HG03575 (cell line): ENCODE measurements around the gene FBRS.

ENCODE experiments used
- ATAC-seq: cut with Tn5 transposase; IDR thresholded peaks from one replicate; pipeline ENCODE4 v1.9.1; 2021; ENCODE audit not compliant: unreplicated experiment, insufficient number of reproducible peaks, low FRiP score; ENCODE audit errors: extremely low read depth

The FBRS gene

DNA sequence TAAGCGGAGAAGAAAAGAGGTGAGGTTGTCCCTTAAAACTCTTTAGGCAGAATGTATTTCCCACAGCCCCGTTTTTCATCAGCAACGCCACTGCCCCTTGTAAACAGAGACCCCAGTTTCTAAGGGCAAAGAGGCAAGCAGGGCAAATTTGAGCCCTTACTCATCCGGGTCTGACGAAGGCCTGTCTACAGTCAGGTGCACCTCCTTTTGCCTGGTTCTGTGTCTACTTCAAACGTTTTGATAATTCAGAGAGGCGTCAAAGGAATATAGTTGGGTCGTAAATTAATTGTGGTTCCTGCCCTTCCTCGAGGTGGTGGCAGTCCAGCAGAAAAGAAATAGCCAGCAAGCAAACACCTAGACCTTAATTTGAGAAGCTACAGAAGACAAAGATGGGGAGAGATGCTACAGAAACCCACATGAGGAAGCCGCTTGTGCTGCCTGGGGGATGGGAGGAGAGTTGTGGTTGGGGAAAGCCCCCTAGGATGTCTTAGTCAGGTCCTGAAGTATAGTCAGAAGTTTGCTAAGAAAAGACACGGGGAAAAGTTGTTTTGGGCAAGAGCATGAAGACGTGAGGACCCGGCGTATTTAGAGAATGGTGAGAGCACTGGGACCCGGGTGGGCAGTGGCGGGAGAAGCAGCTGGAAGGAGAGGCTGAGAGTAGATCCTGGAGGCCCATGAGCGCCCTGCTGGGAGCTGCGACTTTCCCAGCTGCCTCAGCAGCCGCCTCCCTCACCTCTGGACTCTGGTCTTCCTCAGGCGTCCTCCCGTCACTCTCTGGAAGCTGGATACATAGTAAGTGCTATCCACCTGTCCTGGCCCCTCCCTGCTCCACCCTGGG, 2.4 kb downstream of the FBRS start:
- no peak for ATAC-seq

DNA sequence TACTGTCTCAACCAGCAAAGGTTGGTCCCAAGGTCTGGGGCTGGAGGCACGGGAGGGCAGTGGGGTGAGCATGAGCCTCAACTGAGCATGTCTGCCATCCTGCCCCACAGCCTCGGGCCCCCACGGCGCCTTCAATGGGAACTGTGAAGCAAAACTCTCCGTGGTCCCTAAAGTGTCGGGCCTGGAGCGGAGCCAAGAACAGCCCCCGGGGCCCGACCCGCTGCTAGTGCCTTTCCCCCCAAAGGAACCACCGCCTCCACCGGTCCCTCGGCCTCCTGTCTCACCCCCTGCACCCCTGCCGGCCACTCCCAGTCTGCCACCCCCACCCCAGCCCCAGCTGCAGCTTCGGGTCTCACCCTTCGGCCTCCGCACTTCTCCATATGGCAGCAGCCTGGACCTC, 4.2 kb downstream of the FBRS start:
- no peak for ATAC-seq

DNA sequence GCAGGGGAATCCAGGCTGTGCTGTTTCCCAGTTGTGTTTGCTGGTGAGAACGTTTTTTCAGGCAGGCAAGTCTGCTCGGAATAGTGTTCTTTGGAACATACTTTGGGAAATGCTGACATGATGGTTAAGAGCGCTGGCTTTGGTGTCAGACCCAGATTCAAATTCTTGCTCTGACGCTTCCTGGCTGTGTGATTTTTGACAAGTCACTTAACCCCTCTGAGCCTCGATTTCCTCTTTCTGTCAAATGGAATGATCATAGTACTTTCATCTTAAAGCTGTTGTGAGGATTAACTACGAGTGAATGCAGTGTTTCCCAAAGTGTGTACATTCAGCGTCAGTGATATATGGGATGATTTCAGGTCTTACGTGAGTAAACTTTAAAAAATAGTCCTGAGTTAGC, 4.8 kb downstream of the FBRS start:
- ATAC-seq, result no peak

DNA sequence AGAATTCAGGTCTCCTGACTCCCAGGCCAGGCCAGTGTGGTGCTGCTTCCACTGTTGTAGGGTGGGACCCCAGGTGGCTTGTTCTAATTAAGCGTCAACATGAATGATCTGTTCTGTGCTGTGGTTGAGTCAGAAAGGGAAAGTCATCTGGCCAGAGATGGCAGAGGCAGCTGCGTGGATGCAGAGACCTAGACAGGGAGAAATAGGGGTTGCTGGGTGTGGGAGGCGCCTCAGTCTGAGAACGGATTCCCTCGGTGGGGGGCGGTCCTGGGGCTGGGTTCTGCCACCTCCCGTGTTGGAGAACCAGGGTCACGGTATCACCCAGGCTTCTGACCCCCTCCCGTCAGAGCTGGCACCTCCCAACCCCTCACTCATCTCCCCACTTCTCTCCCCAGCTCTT, 5.6 kb downstream of the FBRS start:
- ATAC-seq, result no peak

DNA sequence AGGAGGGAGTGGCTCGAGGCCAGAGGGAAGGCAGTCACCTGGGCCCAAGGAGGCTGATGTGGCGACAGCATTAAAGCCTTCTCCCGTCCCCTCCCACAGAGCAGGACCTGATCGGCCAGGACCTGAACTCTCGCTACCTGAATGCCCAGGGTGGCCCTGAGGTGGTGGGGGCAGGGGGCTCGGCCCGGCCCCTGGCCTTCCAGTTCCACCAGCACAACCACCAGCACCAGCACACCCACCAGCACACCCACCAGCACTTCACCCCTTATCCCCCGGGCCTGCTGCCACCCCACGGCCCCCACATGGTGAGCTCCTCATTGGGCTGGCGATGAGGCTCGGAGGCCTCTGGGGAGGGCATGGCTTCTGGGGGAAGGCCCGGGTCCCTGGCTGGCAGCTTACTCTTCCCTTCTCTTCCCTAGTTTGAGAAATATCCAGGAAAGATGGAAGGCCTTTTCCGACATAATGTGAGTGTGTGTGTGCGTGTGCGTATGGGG, 6.4 kb downstream of the FBRS start:
- ATAC-seq, result no peak

DNA sequence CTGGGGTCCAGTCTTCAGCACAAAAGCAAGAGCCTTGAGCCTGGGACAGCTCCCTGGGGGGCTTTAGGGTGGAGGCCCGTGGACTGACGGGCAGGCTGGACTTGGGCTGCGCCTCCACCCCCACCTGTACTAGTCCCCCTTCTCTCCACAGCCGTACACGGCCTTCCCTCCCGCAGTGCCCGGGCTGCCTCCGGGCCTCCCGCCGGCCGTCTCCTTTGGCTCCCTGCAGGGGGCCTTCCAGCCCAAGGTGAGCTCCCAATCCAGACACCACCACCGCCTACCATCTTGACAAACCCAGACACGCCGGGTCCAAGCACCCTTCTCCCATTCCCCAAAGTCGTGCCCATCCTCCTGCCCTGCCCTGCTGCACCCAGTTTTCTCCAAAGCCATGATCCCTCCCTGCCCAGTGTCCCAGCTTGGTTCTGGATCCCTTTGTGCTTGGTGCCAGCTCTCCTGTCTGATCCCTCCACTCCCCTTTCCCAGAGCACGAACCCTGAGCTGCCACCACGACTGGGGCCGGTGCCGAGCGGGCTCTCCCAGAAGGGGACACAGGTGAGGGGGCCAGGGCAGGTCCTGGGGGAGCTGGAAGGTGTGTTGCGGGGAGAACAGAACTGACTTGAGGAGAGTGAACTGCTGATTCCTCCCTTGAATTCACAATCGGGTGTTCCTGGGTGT, 7.1 kb downstream of the FBRS start:
- ATAC-seq, result no peak

DNA sequence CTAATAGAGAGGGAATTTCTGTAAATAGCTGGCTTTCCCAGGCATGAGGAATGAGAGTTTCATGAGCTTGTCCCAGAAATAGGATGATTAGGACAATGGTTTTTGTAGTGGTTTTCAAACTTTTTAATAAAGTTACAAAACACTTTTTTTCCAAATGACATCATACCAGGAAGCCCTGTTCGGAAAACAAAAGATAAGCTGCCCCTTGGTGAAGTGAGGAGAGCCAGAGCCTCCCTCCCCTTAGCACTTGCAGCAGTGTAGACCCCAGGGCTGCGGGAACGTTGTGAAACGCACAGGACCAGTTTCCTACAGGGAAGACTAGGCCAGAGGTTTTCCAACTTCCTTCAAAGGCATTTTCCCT, 7.6 kb downstream of the FBRS start:
- no peak for ATAC-seq

DNA sequence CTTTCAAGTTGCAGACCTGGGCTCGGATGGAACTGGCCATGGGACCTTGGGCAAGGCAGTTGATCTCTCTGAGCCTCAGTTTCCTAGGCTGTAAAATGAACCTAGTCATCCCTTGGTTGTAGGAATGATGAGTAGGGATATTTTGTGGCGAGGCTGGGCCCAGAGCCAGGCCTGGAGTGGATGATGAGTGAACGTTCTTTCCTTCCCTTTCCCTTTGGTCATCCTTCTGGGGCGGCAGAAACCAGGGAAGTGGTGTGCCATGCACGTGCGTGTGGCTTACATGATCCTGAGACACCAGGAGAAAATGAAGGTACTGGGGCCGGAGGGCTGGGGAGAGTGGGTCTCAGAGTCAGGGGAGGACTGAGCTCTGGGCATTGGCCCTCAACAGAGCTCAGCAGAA, 8.4 kb downstream of the FBRS start:
- ATAC-seq, result no peak

DNA sequence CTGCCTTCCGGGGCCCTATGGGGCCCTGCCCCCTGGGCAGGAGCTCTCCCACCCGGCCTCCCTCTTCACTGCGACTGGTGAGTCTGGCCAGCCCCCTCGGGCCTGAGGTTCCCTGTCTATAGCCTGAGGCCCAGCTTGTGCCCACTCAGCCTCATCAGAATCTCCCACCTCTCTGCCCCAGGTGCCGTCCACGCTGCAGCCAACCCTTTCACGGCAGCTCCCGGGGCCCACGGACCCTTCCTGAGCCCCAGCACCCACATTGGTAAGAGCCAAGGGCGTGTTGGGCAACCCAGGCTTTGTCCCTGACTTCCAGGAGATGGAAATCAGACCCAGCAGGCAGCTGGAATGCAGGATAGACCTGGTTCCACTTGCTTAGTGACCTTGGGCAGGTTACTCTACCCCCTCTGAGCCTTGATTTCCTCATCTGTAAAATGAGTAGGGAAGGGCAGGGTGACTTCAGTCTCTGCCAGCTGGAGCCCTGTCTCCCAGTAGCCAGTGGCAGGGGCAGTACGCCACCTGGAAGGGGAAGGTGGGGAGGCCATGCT, 9.2 kb downstream of the FBRS start:
- ATAC-seq, result no peak

DNA sequence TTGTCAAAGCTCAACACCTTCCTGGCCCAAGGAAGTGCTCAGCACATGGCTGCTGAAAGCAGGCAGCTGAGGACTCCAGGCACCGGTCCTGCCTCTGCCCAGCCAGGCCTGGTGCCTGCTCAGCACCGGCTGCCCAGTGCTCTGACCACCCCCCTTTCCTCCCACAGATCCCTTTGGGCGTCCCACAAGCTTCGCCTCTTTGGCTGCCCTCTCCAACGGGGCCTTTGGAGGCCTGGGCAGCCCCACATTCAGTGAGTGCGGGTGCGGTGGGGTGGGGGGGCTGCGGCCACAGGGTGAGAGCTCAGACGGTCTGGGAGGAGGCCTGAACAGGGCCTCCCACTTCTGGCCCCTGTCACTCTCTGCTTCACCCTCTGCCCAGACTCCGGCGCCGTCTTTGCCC, 10.2 kb downstream of the FBRS start:
- no peak for ATAC-seq

DNA sequence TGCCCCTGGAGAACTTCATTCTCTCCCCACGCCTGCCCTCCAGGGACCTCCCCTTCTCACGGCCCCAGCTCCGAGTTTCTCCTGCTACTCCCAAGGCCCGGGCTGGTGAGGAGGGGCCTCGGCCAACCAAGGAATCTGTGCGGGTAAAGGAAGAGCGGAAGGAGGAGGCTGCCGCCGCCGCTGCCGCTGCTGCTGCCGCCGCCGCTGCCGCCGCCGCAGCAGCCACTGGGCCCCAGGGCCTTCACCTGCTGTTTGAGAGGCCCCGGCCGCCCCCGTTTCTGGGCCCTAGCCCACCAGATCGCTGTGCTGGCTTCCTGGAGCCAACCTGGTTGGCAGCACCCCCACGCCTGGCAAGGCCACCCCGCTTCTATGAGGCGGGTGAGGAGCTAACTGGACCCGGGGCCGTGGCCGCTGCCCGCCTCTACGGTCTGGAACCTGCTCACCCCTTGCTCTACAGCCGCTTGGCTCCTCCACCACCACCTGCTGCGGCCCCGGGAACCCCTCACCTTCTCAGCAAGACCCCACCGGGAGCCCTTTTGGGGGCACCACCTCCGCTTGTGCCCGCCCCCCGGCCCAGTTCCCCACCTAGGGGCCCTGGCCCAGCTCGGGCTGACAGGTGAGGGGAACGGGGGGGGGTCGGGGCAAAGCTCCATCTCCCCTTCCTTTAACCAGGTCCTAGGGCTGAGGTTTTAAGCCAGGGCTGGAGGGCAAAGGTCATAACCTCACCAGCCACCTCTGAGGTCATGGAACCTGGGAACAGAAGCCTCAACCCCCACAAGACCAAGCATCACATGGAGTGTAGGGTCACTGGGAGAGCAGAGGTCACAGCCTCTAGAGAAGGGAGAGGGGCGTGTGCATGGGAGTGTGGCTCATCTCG, 11.0 kb downstream of the FBRS start:
- ATAC-seq, result no peak

DNA sequence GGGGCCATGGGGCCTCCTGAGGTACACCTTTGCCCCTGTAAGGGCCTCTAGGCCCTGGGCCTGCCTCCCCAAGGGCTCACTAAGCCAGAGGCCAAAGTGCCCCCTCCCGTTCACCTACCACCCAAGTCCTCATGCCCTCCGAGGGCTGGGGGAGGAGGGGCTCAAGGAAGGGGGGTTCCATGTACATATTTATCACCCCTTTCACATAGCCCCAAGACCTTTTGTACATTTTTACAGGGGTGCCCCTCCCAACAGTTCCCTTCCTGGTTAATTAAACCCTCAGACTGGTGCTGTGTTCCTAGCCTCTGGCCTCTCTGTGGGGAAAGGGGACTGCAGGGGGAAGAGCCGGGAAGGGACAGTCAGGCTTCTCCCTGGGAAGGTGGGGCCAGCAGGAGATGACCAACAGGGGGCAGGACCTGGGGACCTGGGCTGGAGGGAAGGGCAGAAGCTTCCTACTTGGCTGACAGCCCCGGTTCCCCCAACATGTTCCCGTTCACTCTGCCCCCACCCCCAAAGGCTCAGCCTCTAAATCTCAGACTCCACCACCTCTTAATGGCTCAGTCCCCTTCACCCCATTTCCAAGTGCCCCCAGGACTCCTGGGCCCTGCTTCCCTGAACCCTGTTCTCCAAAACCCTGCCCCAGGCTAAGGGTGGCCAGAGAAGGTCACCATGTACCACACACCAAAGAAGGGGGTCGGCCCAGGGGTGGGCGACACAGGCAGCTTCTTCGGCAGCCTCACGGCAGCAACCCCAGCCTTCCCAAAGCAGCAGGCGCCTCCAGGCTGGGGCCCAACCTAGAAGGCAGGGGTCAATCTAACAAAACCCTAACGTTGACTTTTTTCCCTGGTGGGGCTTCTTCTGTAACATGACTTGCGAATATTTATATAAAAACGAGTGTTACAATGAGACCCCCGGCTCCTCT, 11.9 kb downstream of the FBRS start:
- no peak for ATAC-seq

DNA sequence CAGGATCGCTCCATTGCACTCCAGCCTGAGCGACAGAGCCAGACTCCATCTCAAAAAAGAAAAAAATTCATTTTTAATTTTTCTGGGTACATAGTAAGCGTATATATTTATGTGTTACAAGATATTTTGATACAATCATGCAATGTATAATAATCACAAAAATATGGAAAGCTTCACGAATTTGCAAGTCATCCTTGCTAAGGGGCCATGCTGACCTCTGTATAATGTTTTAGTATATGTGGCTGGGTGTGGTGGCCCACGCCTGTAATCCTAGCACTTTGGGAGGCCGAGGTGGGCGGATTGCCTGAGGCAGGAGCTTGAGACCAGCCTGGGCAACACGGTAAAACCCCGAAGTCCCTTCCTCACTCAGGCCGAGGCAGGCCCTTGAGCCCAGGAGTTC, 16.9 kb downstream of the FBRS start:
- ATAC-seq, result no peak

DNA sequence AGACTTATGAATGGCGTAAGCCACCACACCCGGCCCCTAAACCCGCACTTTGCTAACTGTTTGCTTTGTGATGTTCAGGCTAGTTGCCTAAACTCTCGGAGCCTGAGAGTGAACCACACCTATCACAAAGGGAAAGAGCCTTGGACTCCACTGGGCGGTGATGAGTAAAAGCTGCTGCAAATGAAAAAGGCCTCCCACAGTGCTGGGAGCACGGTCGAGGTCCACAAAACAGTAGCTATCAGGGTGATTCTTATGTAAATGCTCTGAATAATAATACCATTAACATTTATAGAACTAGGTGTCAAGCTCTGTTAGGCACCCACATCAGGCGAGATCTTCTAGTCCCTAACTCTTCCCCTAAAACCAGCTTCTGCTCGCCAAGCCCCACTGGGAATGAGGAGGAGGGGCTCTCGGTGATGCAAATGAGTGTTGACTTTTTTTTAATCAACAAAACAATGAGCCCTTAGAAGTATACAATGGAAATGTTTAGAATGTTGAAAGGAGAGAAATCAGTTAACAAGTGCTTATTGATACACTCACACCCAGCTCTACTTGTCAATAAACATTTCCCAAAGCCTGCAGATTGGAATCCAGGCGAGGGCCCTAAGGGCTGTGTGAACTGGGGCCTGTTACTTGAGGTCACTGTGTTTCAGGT, 19.8 kb downstream of the FBRS start:
- no peak for ATAC-seq

DNA sequence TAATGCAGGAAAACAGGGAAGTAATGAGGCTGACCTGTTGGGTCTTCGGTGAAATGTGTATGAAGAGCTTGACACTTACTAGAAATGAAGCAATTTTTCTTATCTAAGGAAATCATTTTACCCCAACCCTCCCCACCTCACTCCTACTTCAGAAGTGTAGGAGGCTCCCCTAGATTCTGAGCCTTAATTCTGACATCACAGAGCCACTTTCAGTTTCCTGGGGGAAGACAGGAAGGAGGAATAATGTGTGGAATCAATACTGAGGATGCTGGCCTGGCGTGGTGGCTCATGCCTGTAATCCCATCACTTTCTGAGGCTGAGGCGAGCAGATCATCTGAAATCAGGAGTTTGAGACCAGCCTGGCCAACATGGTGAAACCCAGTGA, 20.3 kb downstream of the FBRS start:
- no peak for ATAC-seq

DNA sequence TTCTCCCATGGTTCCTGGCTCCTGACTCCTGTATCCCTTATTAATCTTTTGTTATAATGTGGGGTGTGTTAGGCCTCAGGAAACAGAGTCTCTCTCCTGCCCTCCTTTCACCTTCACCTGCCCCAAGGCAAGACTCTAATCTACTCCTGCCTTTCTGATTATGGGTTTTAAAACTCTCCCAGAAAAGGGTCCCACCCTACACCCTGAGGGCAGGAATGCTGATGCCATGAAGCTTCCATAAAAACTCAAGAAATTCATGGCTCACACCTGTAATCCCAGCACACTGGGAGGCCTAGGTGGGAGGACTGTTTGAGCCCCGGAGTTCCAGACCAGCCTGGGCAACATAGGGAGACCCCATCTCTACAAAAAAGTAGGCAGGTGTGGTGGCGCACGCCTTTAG, 22.1 kb downstream of the FBRS start:
- no peak for ATAC-seq

DNA sequence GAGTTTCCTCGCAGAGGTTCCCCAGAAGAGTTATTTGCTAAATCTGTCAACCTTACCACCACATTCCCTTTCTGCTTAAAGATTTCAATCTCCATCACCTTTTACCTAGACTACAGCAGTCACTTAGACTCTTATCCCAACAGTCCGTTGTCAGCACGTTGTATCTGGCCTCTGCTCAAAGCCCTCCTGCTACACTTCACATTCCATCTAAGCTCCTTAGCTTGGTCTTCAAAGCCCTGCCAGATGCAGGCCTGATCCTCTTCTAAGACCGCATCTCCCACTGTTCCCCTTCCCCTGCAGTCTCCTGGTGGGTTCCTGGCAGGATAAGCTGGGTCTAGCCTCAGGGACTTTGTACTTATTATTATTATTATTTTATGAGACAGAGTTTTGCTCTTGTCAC, 30.5 kb downstream of the FBRS start:
- ATAC-seq, result no peak

DNA sequence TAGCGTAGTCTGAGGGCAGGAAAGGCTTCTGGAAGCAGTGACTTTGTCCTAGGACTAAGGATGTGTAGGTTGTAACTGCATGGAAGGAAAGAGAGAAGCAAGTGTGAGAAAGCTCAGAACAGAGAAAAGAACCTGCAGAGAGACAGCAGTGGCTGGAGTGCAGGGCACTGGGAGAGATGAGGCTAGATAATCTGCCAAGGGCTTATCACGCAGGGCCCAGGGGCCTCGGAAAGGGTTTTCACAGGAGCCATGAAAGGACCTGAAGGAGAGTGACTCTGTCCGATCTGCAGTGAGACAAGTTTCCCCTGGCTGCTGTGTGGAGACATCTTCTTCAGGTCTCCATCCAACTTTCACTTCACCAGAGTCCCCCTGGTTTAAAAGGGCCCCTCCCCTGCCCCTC, 33.7 kb downstream of the FBRS start:
- no peak for ATAC-seq
